Measurements from ENCODE around the gene ATRN.
A peak's percentile ranks its signal among the peaks of the same experiment; 100 is the strongest.

The ATRN gene

DNA sequence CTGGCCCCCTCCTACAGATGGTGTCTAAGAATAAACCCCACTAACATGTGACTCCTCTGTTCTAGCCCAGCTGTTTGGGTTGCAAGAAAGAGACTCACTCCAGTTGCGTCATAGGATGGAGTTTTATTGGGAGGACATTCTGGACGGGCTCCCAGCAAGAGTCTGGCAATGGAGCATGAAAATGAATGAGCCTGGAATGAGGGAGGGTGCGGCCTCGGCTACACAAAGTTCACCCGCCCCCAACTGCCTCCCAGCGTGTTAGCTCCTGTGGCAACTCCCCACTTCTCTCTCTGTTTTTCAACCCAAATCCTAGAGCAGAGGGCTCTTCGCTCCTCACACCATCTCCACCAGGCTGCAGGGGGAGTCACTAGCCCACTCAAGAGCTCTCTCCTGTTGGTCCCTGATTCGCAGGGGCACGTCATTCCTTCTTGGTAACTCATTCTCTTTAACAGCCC is 216.1 kb downstream of the ATRN start:
- intact Hi-C loops (cut with DNase I) = no loop called here

GRCh38 chr20:3687655-3688054 is 216.8 kb downstream of the ATRN start:
- peak in 2 of 10 donors; percentile 27 to 40 for DNase-seq
- intact Hi-C loops (cut with DNase I) = no loop called here

More for the DNA sequence above, 216.1 kb downstream of the ATRN start:
- peak in 9 of 10 donors; percentile 21 to 89 (median 40) for DNase-seq

GRCh38 chr20:3689978-3690377 is 219.2 kb downstream of the ATRN start:
- intact Hi-C loops (cut with DNase I) = no loop called here

GRCh38 chr20:3690413-3690812 is 219.6 kb downstream of the ATRN start:
- intact Hi-C loops (cut with DNase I) = no loop called here
- no peak for DNase-seq

More at GRCh38 chr20:3689978-3690377, 219.2 kb downstream of the ATRN start:
- no peak for DNase-seq

DNA sequence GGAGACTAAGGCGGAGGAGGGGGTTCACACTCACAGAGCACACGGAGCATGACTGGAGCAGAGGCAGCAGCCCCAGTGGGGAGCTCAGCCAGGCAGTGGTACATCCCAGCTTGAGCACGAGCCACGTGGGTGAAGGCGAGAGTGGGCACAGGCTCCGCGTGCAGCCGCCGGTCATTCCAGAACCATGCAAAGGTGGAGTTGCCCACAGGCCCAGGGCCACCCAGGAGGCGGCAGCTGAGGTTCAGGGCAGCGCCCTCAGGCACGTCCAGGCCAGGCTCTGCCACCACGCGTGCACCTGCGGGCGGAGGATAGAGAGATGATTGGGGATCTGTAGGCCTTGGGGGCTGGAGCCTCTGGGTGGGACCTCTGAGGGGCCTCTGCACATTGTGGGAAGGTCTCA is 220.5 kb downstream of the ATRN start:
- no peak for DNase-seq
- intact Hi-C loops (cut with DNase I) = no loop called here

DNA sequence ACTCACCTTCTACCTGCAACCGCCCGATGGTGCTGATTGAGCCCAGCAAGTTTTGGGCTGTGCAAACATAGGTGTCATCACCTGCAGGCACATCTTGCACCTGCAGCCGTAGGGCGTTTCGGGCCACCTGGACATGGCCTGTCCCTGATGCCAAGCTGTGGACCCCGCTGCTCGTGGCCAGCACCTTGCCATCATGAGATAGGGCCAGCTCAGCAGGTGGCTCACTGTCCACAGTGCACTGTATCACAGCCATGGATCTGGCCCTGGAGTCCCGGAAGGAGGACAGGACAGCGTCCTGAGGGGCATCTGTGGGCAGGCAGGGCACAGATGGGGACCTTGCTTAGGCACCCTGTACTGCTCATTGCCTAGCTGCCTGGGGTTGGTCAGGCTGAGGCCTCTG is 221.1 kb downstream of the ATRN start:
- intact Hi-C loops (cut with DNase I) = no loop called here
- no peak for DNase-seq

GRCh38 chr20:3692706-3693294 is 222.0 kb downstream of the ATRN start:
- DNase-seq = no peak
- intact Hi-C loops (cut with DNase I) = no loop called here

- intact Hi-C loops (cut with DNase I) = no loop called here
- no peak for DNase-seq
Observed at GRCh38 chr20:3693376-3693775, 222.6 kb downstream of the ATRN start.

- peak in 1 of 10 donors; percentile 53 for DNase-seq
- intact Hi-C loops (cut with DNase I) = no loop called here
Observed at GRCh38 chr20:3694864-3695263, 224.0 kb downstream of the ATRN start.

- DNase-seq = no peak
- intact Hi-C loops (cut with DNase I) = no loop called here
Observed at GRCh38 chr20:3696200-3696599, 225.4 kb downstream of the ATRN start.

DNA sequence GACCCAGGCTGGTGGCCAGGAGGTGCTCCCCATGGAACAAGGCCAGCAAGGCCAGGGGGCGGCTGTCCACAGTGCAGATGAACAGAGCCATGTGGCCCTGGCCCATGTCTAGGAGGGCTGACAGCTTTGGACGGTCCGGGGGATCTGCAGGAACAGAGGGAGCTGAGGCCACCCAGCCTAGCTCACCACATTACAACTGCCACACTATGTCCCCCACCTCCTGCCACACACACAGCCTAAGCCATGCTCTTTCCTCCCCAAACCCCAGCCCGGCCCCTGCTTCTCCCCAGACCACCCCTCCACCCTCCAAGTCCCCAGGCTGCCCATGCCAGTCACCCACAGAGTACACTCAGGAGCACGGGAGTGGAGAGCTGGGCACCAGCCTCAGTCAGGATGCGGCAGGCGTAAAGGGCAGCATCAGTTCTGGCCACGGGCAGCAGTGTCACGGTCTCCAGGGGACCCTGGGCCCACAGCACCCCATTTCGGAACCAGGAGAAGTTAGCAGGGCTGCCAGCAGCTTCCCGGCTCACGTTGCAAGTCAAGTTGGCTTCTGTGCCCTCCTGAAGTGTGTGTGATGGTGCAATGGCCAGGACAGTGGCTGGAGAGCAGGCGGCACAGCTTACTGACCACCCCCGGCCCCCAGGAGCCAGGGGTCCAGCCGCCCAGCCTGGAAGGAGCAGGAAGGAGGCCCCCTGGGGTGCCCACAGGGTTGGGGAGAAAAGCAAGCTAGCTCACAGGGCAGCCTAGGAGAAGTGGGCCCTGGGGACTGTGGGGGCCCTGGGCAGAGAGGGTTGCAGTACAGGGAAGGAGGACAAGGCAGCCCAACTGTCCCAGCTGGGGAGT is 226.1 kb downstream of the ATRN start:
- intact Hi-C loops (cut with DNase I) = no loop called here

GRCh38 chr20:3697588-3698305 is 226.9 kb downstream of the ATRN start:
- intact Hi-C loops (cut with DNase I) = no loop called here

More for the DNA sequence above, 226.1 kb downstream of the ATRN start:
- DNase-seq = peak in 2 of 10 donors; percentile 52 to 62

GRCh38 chr20:3698591-3699001 is 227.8 kb downstream of the ATRN start:
- DNase-seq = peak in 2 of 10 donors; percentile 32 to 55
- intact Hi-C loops (cut with DNase I) = no loop called here

More at GRCh38 chr20:3697588-3698305, 226.9 kb downstream of the ATRN start:
- peak in 2 of 10 donors; percentile 60 to 62 for DNase-seq

- intact Hi-C loops (cut with DNase I) = no loop called here
- DNase-seq = peak in 2 of 10 donors; percentile 46 to 55
Observed at GRCh38 chr20:3699037-3699436, 228.2 kb downstream of the ATRN start.

All from posterior cingulate gyrus (tissue), 11 donors.